GM12872 (cell line): Measurements from ENCODE around the gene PCDHGA1.

Experiments used
- CTCF ChIP-seq: IDR thresholded peaks from 3 replicates; pipeline ENCODE4 v1.5.1; 2011; ENCODE audit warnings: low read depth, mild to moderate bottlenecking, low read length, moderate library complexity; ENCODE audit not compliant: insufficient read depth

The PCDHGA1 gene

GRCh38 chr5:141485321-141486055 lies 155.2 kb downstream of the PCDHGA1 start:
- no peak for TF ChIP-seq CTCF

DNA sequence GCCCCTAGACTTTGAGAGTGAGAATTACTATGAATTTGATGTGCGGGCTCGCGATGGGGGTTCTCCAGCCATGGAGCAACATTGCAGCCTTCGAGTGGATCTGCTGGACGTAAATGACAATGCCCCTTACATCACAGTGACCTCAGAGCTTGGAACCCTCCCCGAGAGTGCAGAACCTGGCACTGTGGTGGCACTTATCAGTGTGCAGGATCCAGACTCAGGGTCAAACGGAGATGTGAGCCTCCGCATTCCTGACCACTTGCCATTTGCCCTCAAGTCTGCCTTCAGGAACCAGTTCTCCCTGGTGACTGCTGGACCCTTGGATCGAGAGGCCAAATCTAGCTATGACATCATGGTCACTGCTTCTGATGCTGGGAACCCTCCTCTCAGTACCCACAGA lies 155.8 kb downstream of the PCDHGA1 start:
- TF ChIP-seq CTCF = no peak

- TF ChIP-seq CTCF = no peak
Observed at GRCh38 chr5:141487131-141487530, 156.8 kb downstream of the PCDHGA1 start.

GRCh38 chr5:141488591-141489561 lies 158.6 kb downstream of the PCDHGA1 start, which contains the start of gene PCDHGC5:
TSS of gene PCDHGC5 (plus strand) at chr5:141489081. CDS start at chr5:141489241, 160 bp downstream.
- no peak for TF ChIP-seq CTCF

DNA sequence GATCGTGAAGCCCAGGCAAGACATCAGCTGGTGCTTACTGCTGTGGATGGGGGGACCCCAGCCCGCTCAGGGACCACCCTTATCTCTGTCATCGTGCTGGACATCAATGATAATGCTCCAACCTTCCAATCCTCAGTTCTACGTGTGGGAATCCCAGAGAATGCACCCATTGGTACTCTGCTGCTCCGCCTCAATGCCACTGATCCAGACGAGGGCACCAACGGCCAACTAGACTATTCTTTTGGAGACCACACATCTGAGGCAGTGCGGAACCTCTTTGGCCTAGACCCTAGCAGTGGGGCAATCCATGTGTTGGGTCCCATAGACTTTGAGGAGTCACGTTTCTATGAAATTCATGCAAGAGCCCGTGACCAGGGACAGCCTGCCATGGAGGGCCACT lies 159.5 kb downstream of the PCDHGA1 start:
- TF ChIP-seq CTCF = no peak

- no peak for TF ChIP-seq CTCF
Observed at GRCh38 chr5:141490271-141490670, 160.0 kb downstream of the PCDHGA1 start.

DNA sequence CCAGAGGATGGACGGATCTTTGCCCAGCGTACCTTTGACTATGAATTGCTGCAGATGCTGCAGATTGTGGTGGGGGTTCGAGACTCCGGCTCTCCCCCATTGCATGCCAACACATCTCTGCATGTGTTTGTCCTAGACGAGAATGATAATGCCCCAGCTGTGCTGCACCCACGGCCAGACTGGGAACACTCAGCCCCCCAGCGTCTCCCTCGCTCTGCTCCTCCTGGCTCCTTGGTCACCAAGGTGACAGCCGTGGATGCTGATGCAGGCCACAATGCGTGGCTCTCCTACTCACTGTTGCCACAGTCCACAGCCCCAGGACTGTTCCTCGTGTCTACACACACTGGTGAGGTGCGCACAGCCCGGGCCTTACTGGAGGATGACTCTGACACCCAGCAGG lies 160.5 kb downstream of the PCDHGA1 start:
- TF ChIP-seq CTCF = no peak
